ENCODE measurements around the gene SLC34A1. TPM values are rescaled to one million over a fixed set of nuclear protein-coding genes. Genes with fewer than 3 reads are reported as not detected.
A peak's percentile ranks its signal among the peaks of the same experiment; 100 is the strongest.

SLC34A1 gene
- total RNA-seq, 1 donor from 2014 or later = 0.16 TPM

DNA sequence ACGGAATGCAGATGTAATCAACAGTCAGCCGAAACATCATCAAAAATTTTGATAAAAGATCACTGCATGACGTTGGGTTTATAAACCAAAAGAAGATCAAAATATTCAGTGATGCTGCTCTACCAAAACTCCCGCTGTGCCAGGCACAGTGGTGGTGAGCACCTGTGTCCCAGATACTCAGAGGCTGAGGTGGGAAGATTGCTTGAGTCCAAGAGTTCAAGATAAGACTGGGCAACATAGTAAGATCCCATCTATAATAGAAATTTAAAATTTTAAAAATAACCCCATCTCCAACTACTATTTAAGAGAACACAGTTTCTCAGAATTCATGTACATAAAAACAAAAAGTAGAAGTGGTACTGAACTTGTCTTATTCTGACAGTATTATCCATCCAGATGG, 36.5 kb upstream of the SLC34A1 start:
- peaks cover 3% of the 10 kb centered on the region for H3K36me3 Mint-ChIP-seq (ENCODE audit: low read depth)
- no peaks in the 10 kb centered on the region for H3K9me3 Mint-ChIP-seq
- H3K27me3 Mint-ChIP-seq (ENCODE audit: low read depth) = no peaks in the 10 kb centered on the region
- peaks cover 29% of the 10 kb centered on the region for H3K4me1 Mint-ChIP-seq
- no peak overlapping the region for H3K27ac Mint-ChIP-seq (ENCODE audit: unreplicated experiment)
- DNase-seq (ENCODE audit: low read depth, low spot score) = no peak
- TF ChIP-seq, protein P1, sequence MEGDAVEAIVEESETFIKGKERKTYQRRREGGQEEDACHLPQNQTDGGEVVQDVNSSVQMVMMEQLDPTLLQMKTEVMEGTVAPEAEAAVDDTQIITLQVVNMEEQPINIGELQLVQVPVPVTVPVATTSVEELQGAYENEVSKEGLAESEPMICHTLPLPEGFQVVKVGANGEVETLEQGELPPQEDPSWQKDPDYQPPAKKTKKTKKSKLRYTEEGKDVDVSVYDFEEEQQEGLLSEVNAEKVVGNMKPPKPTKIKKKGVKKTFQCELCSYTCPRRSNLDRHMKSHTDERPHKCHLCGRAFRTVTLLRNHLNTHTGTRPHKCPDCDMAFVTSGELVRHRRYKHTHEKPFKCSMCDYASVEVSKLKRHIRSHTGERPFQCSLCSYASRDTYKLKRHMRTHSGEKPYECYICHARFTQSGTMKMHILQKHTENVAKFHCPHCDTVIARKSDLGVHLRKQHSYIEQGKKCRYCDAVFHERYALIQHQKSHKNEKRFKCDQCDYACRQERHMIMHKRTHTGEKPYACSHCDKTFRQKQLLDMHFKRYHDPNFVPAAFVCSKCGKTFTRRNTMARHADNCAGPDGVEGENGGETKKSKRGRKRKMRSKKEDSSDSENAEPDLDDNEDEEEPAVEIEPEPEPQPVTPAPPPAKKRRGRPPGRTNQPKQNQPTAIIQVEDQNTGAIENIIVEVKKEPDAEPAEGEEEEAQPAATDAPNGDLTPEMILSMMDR (conservative IDR thresholded peaks at IDR 0.05) = no peak
- peak overlapping the region; percentile 66 for H3K4me3 Mint-ChIP-seq

DNA sequence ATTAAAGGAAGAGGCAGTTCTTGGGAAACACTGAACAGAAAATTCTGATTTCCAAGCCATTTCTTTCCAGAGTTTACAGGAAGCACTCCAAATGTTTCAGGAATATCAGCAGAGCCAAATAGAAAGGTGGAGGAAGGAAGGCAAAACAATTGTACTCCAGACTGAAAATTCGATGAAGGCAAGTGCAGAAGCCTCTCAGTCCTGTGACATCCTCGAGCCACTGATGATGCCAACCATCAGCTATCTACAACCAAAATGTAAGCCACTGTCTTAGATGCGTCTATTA, 34.9 kb upstream of the SLC34A1 start:
- H3K4me3 Mint-ChIP-seq = peak overlapping the region; percentile 99
- no peaks in the 10 kb centered on the region for H3K36me3 Mint-ChIP-seq (ENCODE audit: low read depth)
- no peaks in the 10 kb centered on the region for H3K9me3 Mint-ChIP-seq
- H3K27ac Mint-ChIP-seq (ENCODE audit: unreplicated experiment) = no peak overlapping the region
- TF ChIP-seq, protein P1 (conservative IDR thresholded peaks at IDR 0.05) = no peak
- DNase-seq (ENCODE audit: low read depth, low spot score) = no peak
- H3K4me1 Mint-ChIP-seq = peaks cover 29% of the 10 kb centered on the region
- peaks cover 2% of the 10 kb centered on the region for H3K27me3 Mint-ChIP-seq (ENCODE audit: low read depth)

DNA sequence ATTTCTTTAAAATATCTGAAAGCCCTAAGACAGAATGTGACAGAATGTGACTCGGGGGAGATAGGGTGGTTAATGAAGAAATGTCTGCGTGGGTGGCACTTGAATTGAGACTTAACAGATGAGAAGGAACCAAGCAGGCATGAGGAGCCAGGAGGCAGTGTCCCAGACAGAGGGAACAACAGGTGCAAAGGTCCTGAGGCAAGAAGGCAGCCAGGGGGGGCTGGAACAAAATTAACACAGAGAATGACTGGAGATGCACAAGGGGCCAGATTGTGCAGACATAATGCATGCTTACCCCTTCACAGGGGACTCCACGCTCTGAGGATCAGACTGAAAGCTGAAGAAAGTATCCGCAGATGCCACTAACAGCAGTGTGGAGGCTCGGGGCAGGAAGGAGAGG, 34.5 kb upstream of the SLC34A1 start:
- Mint-ChIP-seq H3K36me3 (ENCODE audit: low read depth) (no peaks in the 10 kb centered on the region), H3K27ac (ENCODE audit: unreplicated experiment) (peak overlapping the region; percentile 20)

DNA sequence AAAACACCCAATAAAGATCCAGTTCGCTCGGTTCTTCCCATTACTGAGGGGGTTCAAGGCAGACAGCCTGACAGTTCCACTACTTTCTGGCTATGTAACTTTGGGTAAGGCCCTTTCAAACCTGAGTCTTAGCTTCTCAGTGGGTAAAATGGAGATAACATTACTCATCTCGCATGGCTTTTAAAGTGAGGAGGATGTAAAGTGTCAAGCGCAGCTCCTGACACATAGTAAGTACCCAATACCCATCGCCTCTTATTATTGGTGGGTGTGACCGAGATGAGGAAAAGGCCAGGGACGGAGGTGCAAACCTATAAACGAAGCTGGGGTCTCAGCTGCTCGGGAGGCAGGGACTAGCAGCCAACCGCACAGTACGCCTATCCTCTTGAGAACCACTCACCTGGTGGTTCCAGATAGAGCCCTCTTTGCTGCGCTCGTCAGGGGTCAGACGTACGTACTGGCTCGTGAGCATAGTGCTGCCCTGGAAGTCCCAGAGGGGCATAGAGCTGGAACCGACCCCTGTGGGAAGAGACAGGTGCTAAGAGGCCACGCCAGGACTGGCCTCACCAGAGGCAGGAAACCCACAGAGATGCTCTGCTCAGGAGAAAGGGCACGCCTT, 33.4 kb upstream of the SLC34A1 start:
- no peaks in the 10 kb centered on the region for H3K9me3 Mint-ChIP-seq
- peak overlapping the region; percentile 100 for H3K27ac Mint-ChIP-seq (ENCODE audit: unreplicated experiment)
- peaks cover 16% of the 10 kb centered on the region for H3K27me3 Mint-ChIP-seq (ENCODE audit: low read depth)
- H3K4me3 Mint-ChIP-seq = peak overlapping the region; percentile 99
- peaks cover 29% of the 10 kb centered on the region for H3K4me1 Mint-ChIP-seq
- H3K36me3 Mint-ChIP-seq (ENCODE audit: low read depth) = no peaks in the 10 kb centered on the region
- DNase-seq (ENCODE audit: low read depth, low spot score) = no peak
- TF ChIP-seq, protein P1 (conservative IDR thresholded peaks at IDR 0.05) = no peak

More for the DNA sequence above, 34.5 kb upstream of the SLC34A1 start:
- H3K27me3 Mint-ChIP-seq (ENCODE audit: low read depth) = peaks cover 7% of the 10 kb centered on the region
- H3K4me1 Mint-ChIP-seq = peaks cover 29% of the 10 kb centered on the region
- TF ChIP-seq, protein P1 (conservative IDR thresholded peaks at IDR 0.05) = no peak
- H3K9me3 Mint-ChIP-seq = no peaks in the 10 kb centered on the region
- H3K4me3 Mint-ChIP-seq = peak overlapping the region; percentile 99
- DNase-seq (ENCODE audit: low read depth, low spot score) = no peak

DNA sequence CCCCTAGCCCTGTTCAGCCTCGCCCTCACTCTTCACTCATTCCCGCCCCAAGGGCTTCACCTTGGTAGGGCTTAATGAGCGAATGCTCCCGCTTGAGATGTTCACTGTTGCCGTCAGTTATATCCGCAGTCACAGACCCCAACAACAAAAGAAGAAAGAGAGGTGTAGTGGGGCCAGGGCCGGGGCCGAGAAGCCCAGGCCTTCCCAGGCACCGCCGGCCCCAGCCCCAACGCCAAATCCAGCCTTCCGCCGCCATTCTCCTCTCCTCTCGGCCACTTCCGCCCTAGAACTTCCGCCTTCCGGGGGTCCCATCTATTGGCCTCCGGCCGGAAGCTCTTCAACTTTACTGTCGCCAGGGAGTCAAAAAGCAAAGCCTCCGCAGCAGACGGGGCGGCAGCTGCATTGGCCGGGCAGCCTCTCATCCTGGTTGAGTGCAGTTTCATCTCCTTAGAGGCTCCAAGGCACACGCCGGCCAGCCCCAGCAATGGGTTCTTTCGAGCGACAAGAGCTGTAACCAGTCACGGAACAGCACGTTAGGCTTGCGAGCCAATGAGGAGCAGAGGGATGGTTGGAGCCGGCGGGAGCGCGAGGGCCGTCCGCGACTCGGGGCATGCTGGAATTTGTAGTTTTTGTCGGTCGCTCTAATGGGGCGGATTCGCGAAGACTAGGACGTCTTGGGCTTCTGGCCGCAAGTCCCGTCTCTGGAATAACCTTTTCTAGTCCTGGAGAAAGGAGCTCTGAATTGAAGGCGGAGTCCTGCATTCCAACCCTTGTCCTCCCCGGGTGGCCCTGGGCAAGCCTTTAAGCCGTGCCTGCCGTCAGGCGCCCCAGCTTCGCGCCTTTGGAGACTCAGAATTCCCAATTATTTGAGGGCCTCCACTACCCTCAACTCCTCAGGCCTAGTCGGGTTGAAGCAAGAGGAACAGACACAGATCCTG, 32.6 kb upstream of the SLC34A1 start, which contains the start of gene LMAN2:
Gene LMAN2, minus strand, starts transcription at position 277 of the 938 bp plus-strand sequence. Its CDS starts 21 bp downstream, at position 256.
- Mint-ChIP-seq H3K4me3 (peak within 1 kb of the TSS; percentile 99), H3K9me3 (no peaks in the 10 kb centered on the region), H3K4me1 (peaks cover 29% of the 10 kb centered on the region), H3K27me3 (ENCODE audit: low read depth) (peaks cover 24% of the 10 kb centered on the region), H3K27ac (ENCODE audit: unreplicated experiment) (peak within 1 kb of the TSS; percentile 100), H3K36me3 (ENCODE audit: low read depth) (no peaks in the 10 kb centered on the region)
- TF ChIP-seq, protein P1 (conservative IDR thresholded peaks at IDR 0.05) = no peak
- DNase-seq (ENCODE audit: low read depth, low spot score) = peak; percentile 83
